Adrenal gland (tissue), 5 donors: ENCODE measurements around the gene EPHA3.

Experiments used
- POLR2A ChIP-seq, 2 donors: fragments of 450-650 bp; IDR thresholded peaks; one replicate each; pipeline ENCODE4 v1.6.1; 2017; ENCODE audit warnings: antibody characterized with exemption in 2 of 2, mild to moderate bottlenecking in 2 of 2, moderate library complexity in 1 of 2
- TF ChIP-seq, protein P1 (sequence below), 6 experiments: fragments of 450-650 bp in 4 of 6; fragments of 200-600 bp in 2 of 6; sonication (generic) in 1 of 6; IDR thresholded peaks; 1 replicate in 5 of 6; 2 replicates in 1 of 6; pipeline versions ENCODE4 v1.5.1 to v1.8.0; 2016 to 2021; ENCODE audit warnings: antibody characterized with exemption in 6 of 6, mild to moderate bottlenecking in 2 of 6, moderate library complexity in 1 of 6
- donor health status: DM: no; HTN: no; CAD: no.

DNA sequence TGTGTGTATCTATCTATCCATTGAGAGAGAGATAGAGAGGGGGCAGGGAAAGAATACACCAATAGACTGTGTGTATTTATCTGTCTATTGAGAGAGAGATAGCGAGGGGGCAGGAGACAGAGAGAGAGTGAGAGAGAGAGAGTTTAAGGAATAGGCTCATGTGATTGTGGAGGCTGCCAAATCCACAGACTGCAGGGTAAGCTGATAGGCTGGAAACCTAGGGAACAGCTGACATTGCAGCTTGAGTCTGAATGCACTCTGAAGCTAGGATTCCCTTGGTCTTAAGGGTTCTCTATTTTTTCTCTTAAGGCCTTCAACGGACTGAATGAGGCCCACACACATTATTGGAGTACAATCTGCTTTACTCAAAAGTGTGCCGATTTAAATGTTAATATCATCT, 255.8 kb downstream of the EPHA3 start:
- TF ChIP-seq, protein P1, sequence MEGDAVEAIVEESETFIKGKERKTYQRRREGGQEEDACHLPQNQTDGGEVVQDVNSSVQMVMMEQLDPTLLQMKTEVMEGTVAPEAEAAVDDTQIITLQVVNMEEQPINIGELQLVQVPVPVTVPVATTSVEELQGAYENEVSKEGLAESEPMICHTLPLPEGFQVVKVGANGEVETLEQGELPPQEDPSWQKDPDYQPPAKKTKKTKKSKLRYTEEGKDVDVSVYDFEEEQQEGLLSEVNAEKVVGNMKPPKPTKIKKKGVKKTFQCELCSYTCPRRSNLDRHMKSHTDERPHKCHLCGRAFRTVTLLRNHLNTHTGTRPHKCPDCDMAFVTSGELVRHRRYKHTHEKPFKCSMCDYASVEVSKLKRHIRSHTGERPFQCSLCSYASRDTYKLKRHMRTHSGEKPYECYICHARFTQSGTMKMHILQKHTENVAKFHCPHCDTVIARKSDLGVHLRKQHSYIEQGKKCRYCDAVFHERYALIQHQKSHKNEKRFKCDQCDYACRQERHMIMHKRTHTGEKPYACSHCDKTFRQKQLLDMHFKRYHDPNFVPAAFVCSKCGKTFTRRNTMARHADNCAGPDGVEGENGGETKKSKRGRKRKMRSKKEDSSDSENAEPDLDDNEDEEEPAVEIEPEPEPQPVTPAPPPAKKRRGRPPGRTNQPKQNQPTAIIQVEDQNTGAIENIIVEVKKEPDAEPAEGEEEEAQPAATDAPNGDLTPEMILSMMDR (IDR thresholded peaks at IDR 0.05): no peak
- TF ChIP-seq POLR2A (IDR thresholded peaks at IDR 0.05): no peak
